ENCODE measurements around the gene LRRC2. TPM values are rescaled to one million over a fixed set of nuclear protein-coding genes. Genes with fewer than 3 reads are reported as not detected.

Gene LRRC2
- total and polyA plus RNA-seq, 5 donors from 2014 or later = 1.2 to 3.8 (median 2.4) TPM

- Histone ChIP-seq H3K9me3 (ENCODE audit: control insufficient read depth in 2 of 2, low read length in 2 of 2) (no peaks in the 10 kb centered on the region), H3K27ac (ENCODE audit: insufficient read depth, low read length, poor library complexity, severe bottlenecking) (peak overlapping the region; percentile 11), H3K4me1 (ENCODE audit: control insufficient read depth, insufficient read depth, low read length, poor library complexity, severe bottlenecking) (peaks cover 9% of the 10 kb centered on the region), H3K36me3 (ENCODE audit: control insufficient read depth, insufficient read depth, low read length) (no peaks in the 10 kb centered on the region), H3K27me3 (ENCODE audit: control insufficient read depth, insufficient read depth, low read length) (no peaks in the 10 kb centered on the region), H3K4me3 (ENCODE audit: low read depth, low read length) (peak overlapping the region; percentile 66)
- H3K27me3 Mint-ChIP-seq = peaks cover 9% of the 10 kb centered on the region
- H3K4me1 Mint-ChIP-seq = peaks cover 7 to 22% (median 11%) of the 10 kb centered on the region in 4 donors
- H3K9me3 Mint-ChIP-seq = peaks cover 0 to 3% (median 0%) of the 10 kb centered on the region in 7 donors
- H3K36me3 Mint-ChIP-seq = peaks cover 6% of the 10 kb centered on the region
- peak overlapping the region in 2 of 3 donors; percentile 27 to 85 for H3K27ac Mint-ChIP-seq
- H3K4me3 Mint-ChIP-seq = peak overlapping the region; percentile 64 to 91 (median 74)
- ATAC-seq (ENCODE audit: low read depth in 2 of 2) (peak; percentile 90 to 93), DNase-seq (peak; percentile 54 to 74 (median 61))
Measured at GRCh38 chr3:46558184-46559043, 7.7 kb downstream of the LRRC2 start.

GRCh38 chr3:46557814-46558183, 8.3 kb downstream of the LRRC2 start:
- no peaks in the 10 kb centered on the region for H3K27me3 ChIP-seq (ENCODE audit: control insufficient read depth, insufficient read depth, low read length)
- ATAC-seq (ENCODE audit: low read depth in 2 of 2) (no peak), DNase-seq (no peak)
- no peak overlapping the region for H3K4me3 Mint-ChIP-seq
- H3K36me3 Mint-ChIP-seq = no peaks in the 10 kb centered on the region
- no peak overlapping the region for H3K27ac Mint-ChIP-seq
- peaks cover 0 to under 1% (median 0%) of the 10 kb centered on the region in 7 donors for H3K9me3 Mint-ChIP-seq
- H3K9me3 ChIP-seq (ENCODE audit: control insufficient read depth in 2 of 2, low read length in 2 of 2) = no peaks in the 10 kb centered on the region
- no peaks in the 10 kb centered on the region for H3K36me3 ChIP-seq (ENCODE audit: control insufficient read depth, insufficient read depth, low read length)
- peaks cover 9% of the 10 kb centered on the region for H3K4me1 ChIP-seq (ENCODE audit: control insufficient read depth, insufficient read depth, low read length, poor library complexity, severe bottlenecking)
- no peak overlapping the region for H3K27ac ChIP-seq (ENCODE audit: insufficient read depth, low read length, poor library complexity, severe bottlenecking)
- H3K4me1 Mint-ChIP-seq = peaks cover 7 to 17% (median 10%) of the 10 kb centered on the region in 4 donors
- H3K27me3 Mint-ChIP-seq = peaks cover 9% of the 10 kb centered on the region
- no peak overlapping the region for H3K4me3 ChIP-seq (ENCODE audit: low read depth, low read length)

GRCh38 chr3:46553154-46553553, 12.9 kb downstream of the LRRC2 start:
- DNase-seq = no peak
- peaks cover 0 to 14% (median 5%) of the 10 kb centered on the region in 4 donors for H3K4me1 Mint-ChIP-seq
- Histone ChIP-seq H3K27me3 (ENCODE audit: control insufficient read depth, insufficient read depth, low read length) (no peaks in the 10 kb centered on the region), H3K9me3 (ENCODE audit: control insufficient read depth in 2 of 2, low read length in 2 of 2) (no peaks in the 10 kb centered on the region), H3K4me1 (ENCODE audit: control insufficient read depth, insufficient read depth, low read length, poor library complexity, severe bottlenecking) (peaks cover 2% of the 10 kb centered on the region), H3K4me3 (ENCODE audit: low read depth, low read length) (no peak overlapping the region), H3K36me3 (ENCODE audit: control insufficient read depth, insufficient read depth, low read length) (no peaks in the 10 kb centered on the region), H3K27ac (ENCODE audit: insufficient read depth, low read length, poor library complexity, severe bottlenecking) (no peak overlapping the region)
- no peak overlapping the region for H3K4me3 Mint-ChIP-seq
- H3K27me3 Mint-ChIP-seq = peaks cover 7% of the 10 kb centered on the region
- H3K9me3 Mint-ChIP-seq = no peaks in the 10 kb centered on the region
- no peaks in the 10 kb centered on the region for H3K36me3 Mint-ChIP-seq
- H3K27ac Mint-ChIP-seq = no peak overlapping the region
- ATAC-seq (ENCODE audit: low read depth in 2 of 2) = no peak

- no peak for ATAC-seq (ENCODE audit: low read depth in 2 of 2)
- no peaks in the 10 kb centered on the region for H3K4me1 ChIP-seq (ENCODE audit: control insufficient read depth, insufficient read depth, low read length, poor library complexity, severe bottlenecking)
- no peaks in the 10 kb centered on the region for H3K9me3 Mint-ChIP-seq
- H3K4me3 ChIP-seq (ENCODE audit: low read depth, low read length) = no peak overlapping the region
- no peaks in the 10 kb centered on the region for H3K36me3 ChIP-seq (ENCODE audit: control insufficient read depth, insufficient read depth, low read length)
- DNase-seq = no peak
- no peak overlapping the region for H3K27ac Mint-ChIP-seq
- H3K27ac ChIP-seq (ENCODE audit: insufficient read depth, low read length, poor library complexity, severe bottlenecking) = no peak overlapping the region
- peaks cover 0 to 9% (median 5%) of the 10 kb centered on the region in 4 donors for H3K4me1 Mint-ChIP-seq
- H3K9me3 ChIP-seq (ENCODE audit: control insufficient read depth in 2 of 2, low read length in 2 of 2) = no peaks in the 10 kb centered on the region
- H3K36me3 Mint-ChIP-seq = no peaks in the 10 kb centered on the region
- H3K4me3 Mint-ChIP-seq = no peak overlapping the region
- no peaks in the 10 kb centered on the region for H3K27me3 ChIP-seq (ENCODE audit: control insufficient read depth, insufficient read depth, low read length)
- peaks cover 11% of the 10 kb centered on the region for H3K27me3 Mint-ChIP-seq
Measured at GRCh38 chr3:46552538-46552937, 13.6 kb downstream of the LRRC2 start.

GRCh38 chr3:46551615-46552014, 14.5 kb downstream of the LRRC2 start:
- peaks cover 11% of the 10 kb centered on the region for H3K27me3 Mint-ChIP-seq
- Histone ChIP-seq H3K27ac (ENCODE audit: insufficient read depth, low read length, poor library complexity, severe bottlenecking) (no peak overlapping the region), H3K36me3 (ENCODE audit: control insufficient read depth, insufficient read depth, low read length) (no peaks in the 10 kb centered on the region), H3K9me3 (ENCODE audit: control insufficient read depth in 2 of 2, low read length in 2 of 2) (no peaks in the 10 kb centered on the region), H3K27me3 (ENCODE audit: control insufficient read depth, insufficient read depth, low read length) (no peaks in the 10 kb centered on the region), H3K4me3 (ENCODE audit: low read depth, low read length) (no peak overlapping the region), H3K4me1 (ENCODE audit: control insufficient read depth, insufficient read depth, low read length, poor library complexity, severe bottlenecking) (no peaks in the 10 kb centered on the region)
- ATAC-seq (ENCODE audit: low read depth in 2 of 2) = no peak
- peaks cover 0 to 11% (median 6%) of the 10 kb centered on the region in 4 donors for H3K4me1 Mint-ChIP-seq
- peaks cover 3% of the 10 kb centered on the region for H3K36me3 Mint-ChIP-seq
- no peaks in the 10 kb centered on the region for H3K9me3 Mint-ChIP-seq
- no peak overlapping the region for H3K27ac Mint-ChIP-seq
- H3K4me3 Mint-ChIP-seq = no peak overlapping the region
- DNase-seq = no peak

GRCh38 chr3:46549989-46550388, 16.1 kb downstream of the LRRC2 start:
- Histone ChIP-seq H3K4me1 (ENCODE audit: control insufficient read depth, insufficient read depth, low read length, poor library complexity, severe bottlenecking) (peaks cover 5% of the 10 kb centered on the region), H3K9me3 (ENCODE audit: control insufficient read depth in 2 of 2, low read length in 2 of 2) (no peaks in the 10 kb centered on the region), H3K4me3 (ENCODE audit: low read depth, low read length) (no peak overlapping the region), H3K27me3 (ENCODE audit: control insufficient read depth, insufficient read depth, low read length) (no peaks in the 10 kb centered on the region), H3K27ac (ENCODE audit: insufficient read depth, low read length, poor library complexity, severe bottlenecking) (no peak overlapping the region), H3K36me3 (ENCODE audit: control insufficient read depth, insufficient read depth, low read length) (no peaks in the 10 kb centered on the region)
- Mint-ChIP-seq H3K27ac (no peak overlapping the region), H3K27me3 (peaks cover 11% of the 10 kb centered on the region), H3K9me3 (no peaks in the 10 kb centered on the region), H3K4me1 (peaks cover 0 to 16% (median 9%) of the 10 kb centered on the region in 4 donors), H3K4me3 (no peak overlapping the region), H3K36me3 (peaks cover 3% of the 10 kb centered on the region)
- no peak for DNase-seq
- ATAC-seq (ENCODE audit: low read depth in 2 of 2) = no peak

GRCh38 chr3:46549408-46549904, 16.6 kb downstream of the LRRC2 start:
- Mint-ChIP-seq H3K27me3 (peaks cover 11% of the 10 kb centered on the region), H3K4me1 (peaks cover 0 to 16% (median 11%) of the 10 kb centered on the region in 4 donors), H3K36me3 (peaks cover 3% of the 10 kb centered on the region), H3K27ac (peak overlapping the region in 1 of 3 donors; percentile 78), H3K4me3 (no peak overlapping the region), H3K9me3 (no peaks in the 10 kb centered on the region)
- ATAC-seq (ENCODE audit: low read depth in 2 of 2) = no peak
- no peak for DNase-seq
- H3K27me3 ChIP-seq (ENCODE audit: control insufficient read depth, insufficient read depth, low read length) = no peaks in the 10 kb centered on the region
- no peaks in the 10 kb centered on the region for H3K36me3 ChIP-seq (ENCODE audit: control insufficient read depth, insufficient read depth, low read length)
- H3K27ac ChIP-seq (ENCODE audit: insufficient read depth, low read length, poor library complexity, severe bottlenecking) = no peak overlapping the region
- no peak overlapping the region for H3K4me3 ChIP-seq (ENCODE audit: low read depth, low read length)
- peaks cover 5% of the 10 kb centered on the region for H3K4me1 ChIP-seq (ENCODE audit: control insufficient read depth, insufficient read depth, low read length, poor library complexity, severe bottlenecking)
- no peaks in the 10 kb centered on the region for H3K9me3 ChIP-seq (ENCODE audit: control insufficient read depth in 2 of 2, low read length in 2 of 2)

Data from CD4-positive, CD25-positive, alpha-beta regulatory T cell (primary cell).